SH-SY5Y (cell line): ENCODE results near the gene TELO2.

Source experiments
- GATA2 ChIP-seq: IDR thresholded peaks from 2 replicates; pipeline ENCODE4 v1.6.1; 2011; ENCODE audit warnings: mild to moderate bottlenecking, low read depth, low read length
- GATA3 ChIP-seq: IDR thresholded peaks from 2 replicates; pipeline ENCODE4 v1.6.1; 2011; ENCODE audit warnings: low read depth, mild to moderate bottlenecking, low read length, moderate library complexity

- TF ChIP-seq GATA2 (no peak), GATA3 (no peak)
These were observed 15.5 kb downstream of the TELO2 start for GRCh38 chr16:1508494-1509187.
